Putamen (tissue), 1 donor: ENCODE measurements around the gene ZNF175.
"Not testable (repeated sequence)": the region's sequence is repeated elsewhere in the genome, so short reads cannot be mapped to it uniquely, and the experiment has no call there.

ENCODE experiments used
- DNase-seq: peaks from one replicate; pipeline ENCODE4 v3.0.0-alpha.2; 2016; ENCODE audit warnings: low spot score

Gene ZNF175

DNA sequence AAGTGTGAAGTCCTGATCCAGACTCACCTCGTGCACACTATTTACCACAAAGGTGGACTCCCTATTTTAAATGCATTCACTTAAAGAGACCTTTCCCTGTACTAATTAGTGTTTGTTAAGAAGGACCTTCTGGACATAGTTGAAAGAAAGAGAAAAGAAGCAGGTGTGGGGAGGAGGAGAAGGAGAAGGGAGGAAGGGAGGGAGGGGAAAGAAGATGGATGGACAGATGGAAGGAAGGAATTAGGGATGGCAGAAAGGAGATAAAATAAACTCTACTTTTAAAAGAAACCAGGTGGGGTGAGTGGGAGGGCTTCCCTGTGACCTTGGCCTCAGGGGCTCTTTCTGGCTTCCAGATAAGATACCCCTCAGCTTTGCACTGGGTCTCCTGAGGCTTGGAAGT lies 21.4 kb downstream of the ZNF175 start:
- no peak for DNase-seq

DNA sequence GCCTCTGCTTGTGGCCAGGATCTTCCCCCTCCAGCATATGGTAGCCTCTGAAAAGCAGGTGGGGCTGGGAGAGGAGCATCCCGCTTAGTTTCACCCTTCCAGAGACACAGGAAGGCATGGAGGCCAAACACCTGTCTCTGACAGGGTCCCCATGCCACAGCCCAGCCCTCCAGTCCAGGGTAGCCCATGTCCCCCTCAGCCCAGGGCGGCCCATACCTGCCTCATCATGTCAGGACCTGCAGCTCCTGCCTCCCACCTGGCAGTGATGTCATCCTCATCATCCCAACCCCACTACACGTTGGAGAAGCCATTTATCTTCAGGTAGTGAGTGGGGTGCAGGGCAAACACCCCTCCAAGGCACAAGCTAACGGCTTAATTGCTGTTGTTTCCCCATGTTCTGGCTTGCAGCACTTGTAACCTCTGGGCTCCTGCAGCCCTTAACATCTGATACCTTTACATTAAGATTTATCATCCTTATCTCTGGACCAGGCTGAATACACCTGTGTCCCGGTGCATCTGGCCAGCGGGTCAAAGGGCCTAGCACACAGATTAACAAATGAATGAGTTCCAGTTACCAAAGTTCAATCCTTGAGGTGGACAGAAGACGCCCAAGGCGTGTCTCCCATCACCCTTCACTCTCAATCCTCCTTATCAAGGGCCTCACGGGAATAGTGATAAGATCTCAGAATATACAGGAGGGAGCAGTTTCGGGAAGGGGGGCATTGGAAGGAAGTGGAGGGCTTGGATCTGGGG lies 22.2 kb downstream of the ZNF175 start:
- no peak for DNase-seq

DNA sequence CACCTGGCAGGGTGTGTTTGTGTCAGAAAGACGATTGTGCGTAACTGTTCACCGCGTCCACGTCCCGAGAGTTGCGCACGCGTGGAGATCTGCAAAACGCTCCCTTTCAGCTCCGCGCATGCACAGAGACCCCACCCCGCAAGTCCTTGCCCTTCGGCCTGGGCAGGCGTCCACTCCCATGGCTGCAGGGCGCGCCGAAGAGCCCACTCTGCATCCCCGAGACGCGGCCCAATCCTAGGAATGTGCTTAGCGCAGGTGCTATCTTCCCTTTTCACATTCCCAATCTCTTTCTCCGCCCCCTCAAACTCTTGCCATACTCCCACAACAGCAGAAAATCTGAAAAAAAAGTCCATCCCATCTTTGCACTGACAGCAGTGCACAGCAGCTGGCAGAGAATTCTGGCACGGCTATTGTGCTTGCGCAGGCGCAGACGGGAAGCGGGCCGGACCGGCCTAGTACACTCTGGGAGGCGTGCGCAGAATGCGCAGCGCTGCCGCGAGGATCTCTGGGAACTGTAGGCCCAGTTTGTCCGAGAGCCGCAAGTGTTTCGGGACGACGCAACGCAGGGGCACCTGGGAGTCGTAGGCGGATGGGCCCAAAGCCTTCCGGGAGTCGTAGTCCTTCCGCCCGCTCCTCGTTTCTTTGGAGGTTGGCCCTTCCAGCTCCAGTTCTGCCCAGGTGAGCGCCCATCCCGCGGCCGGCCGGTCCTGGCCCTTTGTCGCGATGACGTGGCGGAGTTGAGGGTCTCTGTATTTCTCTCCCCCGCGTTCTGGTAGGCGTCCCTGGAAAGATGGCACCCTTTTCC lies 23.1 kb downstream of the ZNF175 start:
- DNase-seq, result peak; percentile 98

DNA sequence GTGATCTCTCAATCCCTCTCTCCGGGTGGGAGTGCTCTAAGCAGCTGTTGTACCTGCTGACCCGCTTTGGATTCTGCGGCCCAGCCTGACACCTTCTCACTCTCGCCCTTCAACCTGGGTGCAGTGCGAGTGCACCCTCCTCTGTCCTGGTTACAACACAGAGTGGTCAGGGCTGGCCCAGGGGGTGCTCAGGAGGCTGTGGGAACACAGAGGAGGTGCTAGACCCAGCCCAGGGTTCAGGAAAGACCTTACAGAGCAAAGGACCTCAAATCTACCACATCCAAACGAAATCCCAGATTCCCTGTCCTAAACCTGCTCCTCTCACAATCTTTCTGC lies 23.7 kb downstream of the ZNF175 start:
- DNase-seq, result no peak

DNA sequence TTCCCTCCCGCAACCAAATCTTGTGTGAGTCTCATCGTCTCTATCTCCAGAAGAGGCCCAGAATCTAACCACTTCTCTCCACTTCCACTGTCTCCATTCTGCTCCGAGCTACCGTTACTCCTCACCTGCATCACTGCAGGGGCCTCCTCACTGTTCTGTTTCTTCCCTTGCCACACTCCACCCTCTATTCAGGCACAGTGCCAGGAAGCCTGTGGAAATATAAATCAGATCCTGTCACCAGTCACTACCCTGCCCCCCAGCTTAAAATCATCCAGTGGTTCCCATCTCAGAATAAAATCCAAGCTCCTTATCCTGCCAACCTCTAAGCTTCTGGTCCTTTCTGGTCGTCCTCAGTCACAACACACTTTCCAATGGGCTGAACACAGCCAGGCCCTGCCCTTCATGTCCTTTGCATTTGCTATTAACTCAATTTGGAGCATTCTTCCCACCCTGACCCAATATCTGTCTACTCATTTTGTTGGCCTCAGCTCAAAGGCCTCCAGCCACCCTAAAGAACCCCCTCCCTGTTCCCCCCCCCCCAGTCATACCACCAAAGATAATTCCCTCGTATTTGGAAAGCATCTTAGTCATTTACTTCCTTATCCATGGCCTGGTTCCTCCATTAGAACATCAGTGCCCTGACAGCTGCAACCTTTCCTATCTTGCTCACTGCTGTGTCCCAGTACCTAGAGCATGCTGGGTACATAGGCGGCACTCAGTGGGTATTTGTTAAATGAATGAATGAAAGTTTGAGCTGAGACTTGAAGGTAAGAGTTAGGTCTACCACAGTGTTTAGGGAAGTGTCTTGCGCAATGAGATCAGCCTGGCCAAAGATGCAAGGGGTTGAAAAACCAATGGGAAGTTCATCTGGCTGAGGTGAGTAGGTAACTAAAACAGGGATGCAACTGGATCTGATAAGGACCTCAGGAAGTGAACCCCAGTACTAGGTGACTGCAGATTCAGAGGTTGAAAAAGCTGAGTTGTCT lies 24.4 kb downstream of the ZNF175 start:
- DNase-seq, result no peak

DNA sequence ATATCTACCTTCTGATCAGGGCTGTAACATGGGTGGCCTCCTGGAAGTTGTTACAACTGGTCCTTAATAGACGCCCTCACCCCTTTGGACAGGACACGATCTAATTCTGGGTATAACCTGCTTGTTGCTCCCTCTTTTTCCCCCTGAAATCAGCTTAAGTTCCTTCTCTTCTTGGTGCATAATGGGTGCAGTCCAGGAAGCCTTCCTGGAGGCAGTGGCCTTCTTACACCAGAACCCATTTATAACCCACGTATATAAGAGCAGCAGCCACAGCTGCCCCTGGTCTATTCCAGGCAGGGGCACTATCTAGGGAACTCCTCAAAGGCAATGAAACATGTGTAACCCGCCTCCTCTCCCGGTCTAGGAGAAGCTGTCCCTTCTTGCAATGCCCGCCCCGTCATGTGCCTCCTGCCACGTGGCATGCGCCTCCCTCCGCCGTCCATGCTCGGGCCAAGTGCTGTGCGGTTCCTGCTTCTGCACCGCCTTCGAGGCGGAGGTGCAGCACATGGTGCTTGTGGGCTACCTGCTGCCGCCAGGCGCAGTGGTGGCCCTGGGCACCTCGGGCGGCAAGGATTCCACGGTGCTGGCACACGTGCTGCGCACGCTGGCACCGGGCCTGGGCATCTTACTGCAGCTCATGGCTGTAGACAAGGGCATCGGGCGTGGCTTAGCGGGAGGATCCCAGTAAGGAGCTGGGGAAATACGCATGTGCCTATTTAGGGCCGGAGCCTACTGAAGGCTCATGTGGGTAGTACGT lies 27.3 kb downstream of the ZNF175 start:
- no peak for DNase-seq

DNA sequence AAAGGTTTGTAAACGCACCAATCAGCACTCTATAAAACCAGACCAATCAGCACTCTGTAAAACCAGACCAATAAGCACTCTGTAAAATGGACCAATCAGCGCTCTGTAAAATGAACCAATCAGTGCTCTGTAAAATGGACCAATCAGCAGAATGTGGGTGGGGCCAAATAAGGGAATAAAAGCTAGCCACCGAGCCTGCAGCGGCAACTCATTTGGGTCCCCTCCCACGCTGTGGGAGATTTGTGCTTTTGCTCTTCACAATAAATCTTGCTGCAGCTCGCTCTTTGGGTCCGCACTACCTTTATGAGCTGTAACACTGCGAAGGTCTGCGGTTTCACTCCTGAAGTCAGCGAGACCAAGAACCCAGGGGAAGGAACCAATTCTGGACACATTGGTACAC lies 28.0 kb downstream of the ZNF175 start:
- DNase-seq, result no peak

DNA sequence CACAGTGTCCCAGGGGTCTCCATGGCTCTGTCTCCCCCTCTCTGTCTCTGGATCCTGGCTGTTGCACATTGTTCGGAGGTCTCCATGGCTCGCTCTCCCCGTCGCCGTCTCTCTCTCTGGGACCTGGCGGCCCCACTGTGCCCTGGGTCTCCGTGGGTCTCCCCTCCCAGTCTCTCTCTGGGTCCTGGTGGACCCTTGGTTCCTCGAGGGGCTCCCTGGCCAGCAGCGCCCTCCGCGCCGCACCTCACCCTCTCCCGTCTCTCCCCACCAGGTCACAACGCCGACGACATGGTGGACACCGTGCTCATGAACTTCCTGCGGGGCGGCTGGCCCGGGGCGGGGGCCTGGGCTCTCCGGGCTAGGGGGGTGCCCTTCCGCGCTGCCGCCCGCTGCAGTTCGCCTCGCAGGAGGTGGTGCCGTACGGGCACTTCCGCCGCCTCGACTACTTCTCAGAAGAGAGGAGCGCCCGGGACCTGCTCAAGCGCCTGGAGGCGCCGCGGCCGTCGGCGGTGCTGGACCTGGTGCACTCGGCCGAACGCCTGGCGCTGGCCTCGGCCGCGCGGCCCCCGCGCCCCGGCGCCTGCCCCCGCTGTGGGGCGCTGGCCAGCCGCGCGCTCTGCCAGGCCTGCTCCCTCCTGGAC lies 30.0 kb downstream of the ZNF175 start:
- DNase-seq, result no peak

DNA sequence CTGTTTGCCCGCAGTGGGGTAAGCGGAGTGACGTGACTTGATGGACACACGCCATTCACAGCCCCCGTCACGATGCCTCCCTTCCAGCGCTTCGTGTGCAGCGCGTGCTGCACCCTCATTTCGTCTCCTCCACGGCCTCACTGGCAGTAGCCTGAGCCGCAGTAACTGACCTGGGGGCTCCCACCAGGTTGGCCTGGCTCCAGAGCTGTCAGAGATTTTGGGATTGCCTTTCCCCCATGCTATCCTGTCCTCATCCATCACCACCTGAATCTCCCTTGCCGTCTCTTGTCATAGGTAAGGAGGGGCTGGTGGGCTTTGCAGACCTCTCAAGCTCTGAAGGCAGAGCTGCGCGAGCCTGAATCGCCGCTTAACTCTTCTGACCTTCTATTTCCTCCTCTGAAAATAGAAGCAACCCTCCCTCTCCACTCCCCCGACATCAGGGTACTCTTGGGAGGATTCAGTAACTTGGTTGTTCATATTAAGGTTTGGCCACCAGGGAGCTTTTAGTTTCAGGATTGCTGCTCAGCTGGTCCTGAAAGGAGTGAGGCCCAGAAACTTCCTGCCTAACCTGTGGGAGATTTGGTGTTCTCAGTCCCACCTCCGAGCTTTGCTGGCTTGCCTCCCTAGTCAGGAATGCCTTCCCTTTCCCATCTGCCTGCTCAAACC lies 31.2 kb downstream of the ZNF175 start:
- DNase-seq, result no peak

DNA sequence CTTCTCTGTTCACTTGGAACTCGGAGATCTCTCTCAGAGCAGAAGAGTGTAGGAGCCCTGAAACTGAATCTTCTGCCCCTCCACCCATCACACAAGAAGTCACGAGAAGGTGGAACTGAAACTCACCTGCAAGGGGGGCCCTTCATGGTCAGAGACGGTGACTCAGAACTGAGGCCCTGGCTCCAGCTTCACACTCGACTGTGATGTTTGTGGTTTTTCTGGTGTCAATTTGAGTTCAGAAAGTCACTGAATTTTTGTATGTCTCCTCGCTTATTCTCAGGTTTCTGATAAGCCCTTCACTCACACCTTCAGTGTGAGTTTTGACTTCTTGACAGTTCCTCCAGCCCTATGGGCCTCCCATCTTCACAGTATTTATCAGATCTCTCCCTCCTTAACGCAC lies 36.0 kb downstream of the ZNF175 start:
- no peak for DNase-seq

DNA sequence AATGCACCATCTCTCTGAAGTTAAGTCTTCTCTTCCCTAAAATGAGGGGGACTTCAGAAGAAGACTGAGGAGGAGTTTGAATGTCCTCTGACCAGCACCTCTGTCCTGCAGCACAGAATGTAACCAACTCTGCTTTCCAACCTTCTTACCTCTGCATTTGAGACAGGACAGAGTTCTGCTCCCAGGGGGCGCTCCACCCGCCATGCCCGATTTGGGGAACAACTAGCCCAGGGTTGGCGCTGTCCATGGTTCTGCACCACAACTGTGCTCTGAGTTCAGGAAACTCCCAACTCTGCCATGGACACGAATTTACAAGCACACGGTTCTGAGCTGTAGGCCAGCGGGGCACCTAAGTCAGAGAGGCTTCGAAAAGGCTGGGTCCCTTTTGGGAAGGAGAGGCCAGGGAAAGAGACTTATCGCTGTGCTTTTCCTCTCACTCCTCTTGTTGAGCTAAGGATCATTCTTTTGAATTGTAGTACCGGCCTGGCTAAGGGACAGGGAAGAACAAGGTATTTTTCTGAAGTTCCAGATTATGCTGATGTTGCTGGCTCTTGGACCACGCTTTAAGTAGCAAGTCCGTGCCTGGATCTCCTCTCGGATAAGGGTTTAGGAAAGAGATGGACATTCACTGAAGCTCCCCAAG lies 37.0 kb downstream of the ZNF175 start:
- no peak for DNase-seq

DNA sequence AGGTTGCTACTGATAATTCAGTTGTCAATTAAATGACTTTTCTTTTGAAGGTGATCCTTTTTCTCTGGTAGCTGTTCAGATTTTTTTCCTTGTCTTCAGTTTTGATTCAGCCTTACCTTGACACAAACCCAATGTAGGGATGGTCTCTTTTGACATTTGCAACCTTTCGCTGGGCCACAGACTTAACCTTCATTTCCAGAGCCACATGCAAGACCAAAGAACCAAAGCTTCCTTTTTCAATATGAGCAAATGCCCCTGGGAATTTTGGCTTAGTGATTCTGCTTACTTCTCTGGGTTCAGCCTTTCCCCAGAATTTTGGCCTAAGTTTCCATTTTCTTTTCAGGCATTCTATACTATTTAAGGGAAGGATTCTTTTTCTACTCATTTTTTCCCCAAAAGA lies 39.5 kb downstream of the ZNF175 start:
- DNase-seq, result no peak

DNA sequence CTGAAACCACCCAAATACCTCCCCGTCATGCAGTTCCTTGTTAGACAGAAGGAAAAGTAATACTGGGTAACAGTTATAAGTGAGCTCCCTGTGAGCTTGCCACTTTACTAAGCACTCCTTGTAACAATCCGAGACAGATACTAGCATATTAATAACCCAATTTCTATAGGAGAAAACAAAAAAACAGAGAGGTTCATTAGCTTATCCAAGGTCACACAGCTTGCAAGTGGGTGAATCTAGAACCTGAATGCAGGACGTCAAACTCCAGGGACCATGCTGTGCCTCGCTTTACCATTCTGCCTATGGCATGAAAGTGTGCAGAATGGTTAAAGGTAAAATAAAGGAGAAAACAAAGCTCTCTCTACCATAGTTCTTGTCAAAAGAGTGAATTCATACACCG lies 43.7 kb downstream of the ZNF175 start:
- DNase-seq, result no peak

DNA sequence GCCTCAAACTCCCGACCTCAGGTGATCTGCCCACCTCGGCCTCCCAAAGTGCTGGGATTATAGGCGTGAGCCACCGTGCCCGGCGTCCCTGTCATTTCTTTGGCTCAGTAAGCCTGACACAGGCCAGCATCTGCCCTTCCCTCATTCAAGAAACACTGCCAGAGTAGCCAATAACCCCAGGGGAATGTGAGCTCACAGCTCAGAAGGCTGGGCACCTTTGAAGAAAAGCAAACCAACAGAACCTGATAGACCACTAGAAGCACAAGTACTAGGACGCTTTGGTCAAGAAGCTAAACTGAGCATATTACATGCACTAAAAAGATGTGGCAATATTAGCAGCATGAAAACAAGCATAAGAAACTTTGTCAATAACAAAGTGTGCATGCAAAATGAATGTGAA lies 44.9 kb downstream of the ZNF175 start:
- DNase-seq, result no peak

DNA sequence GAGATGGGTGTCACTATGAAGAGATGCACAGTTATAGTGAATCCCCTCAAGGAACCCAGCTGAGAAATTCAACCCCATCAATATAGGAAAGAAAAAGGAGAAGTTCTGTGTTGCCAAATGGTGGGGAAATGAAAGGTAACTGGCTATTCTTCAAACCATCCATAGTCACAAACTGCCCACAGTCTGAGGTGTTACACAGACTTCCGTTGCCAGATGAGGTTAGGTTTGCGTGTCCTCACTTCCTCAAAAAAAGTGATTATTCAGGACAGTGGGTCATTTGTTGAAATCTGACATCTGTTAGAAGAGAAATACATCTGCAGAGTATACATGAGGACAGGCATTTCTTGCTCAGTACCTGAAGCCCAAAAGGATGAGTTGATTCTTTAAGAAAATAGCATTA lies 50.1 kb downstream of the ZNF175 start:
- DNase-seq, result no peak

DNA sequence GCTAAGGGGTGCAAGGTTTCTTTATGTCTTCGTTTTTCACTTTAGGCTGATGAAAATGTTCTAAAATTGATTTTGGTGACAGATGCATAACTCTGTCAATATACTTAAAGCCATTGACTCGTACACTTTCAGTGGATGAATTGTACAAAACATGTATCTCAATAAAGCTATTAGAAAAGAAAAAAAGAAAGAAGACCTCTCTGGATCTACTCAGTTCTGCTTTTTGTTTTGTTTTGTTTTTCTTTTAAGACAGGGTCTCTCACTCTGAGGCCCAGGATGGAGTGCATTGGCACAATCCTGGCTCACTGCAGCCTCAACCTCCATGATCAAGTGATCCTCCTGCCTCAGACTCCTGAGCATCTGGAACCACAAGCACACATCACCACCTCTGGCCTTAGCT lies 55.6 kb downstream of the ZNF175 start:
- no peak for DNase-seq

DNA sequence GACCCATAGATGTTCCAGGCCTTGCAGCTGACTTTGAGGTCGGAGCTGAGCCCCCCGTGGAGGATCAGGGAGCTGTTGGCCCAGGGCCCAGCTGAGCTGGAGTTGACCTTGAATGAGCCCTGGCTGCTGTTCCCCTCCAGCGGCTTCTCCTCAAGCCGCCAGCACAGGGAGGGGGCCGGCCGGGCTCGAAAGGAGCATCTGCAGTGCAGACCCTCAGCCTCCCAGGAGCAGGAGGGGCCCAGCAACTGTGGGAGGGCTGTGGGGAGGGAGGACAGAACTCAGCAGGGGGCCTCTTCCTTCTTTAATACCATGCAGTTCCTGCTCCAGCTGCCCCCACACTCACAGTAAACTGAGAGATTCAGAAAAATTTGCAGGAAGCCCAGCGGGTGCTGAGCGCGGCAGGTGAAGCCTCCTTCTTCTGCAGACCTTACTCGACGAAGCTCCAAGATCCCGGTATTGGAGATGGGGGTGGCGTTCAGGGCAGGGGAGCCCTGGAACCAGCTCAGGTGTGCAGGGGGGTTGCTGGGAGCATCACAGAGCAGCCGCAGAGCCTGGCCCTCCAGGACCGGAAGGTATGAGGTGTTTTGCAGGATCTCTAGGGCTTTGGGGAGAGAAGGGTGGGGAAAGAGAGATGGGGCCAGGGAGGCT lies 56.5 kb downstream of the ZNF175 start:
- no peak for DNase-seq

DNA sequence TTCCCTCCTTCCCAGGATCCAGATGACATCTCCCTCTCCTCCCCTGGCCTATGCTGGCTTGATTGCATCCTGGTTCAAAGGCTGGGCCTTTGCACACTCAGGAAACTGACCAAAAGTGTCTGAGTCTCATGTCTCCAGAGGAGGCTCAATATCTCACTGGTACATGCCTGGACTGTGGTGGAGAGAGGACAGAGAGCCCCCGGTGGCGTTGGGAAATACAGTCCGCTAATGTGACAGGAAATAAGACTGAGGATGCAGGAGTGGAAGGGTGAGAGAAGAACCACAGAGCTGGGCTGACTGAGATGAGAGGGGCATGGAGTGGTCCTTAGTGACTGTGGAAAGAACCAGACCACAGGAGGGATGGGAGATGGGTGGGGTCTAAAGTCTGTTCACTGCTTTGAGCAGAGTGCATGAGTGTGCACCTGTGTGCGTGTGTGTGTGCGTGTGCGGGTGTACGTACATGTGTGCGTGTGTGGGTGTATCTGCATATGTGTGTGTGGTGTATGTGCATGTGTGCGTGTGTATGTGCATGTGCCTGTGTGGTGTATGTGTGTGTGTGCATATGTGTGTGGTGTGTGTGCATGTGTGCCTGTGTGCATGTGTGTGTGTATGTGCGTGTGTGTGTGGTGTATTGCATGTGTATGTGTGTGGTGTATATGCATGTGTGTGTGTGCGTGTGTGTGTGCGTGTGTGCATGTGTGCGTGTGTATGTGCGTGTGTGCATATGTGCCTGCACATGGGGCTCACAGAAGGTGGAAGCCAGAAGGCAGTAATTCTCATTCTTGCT lies 57.3 kb downstream of the ZNF175 start:
- DNase-seq, result no peak

DNA sequence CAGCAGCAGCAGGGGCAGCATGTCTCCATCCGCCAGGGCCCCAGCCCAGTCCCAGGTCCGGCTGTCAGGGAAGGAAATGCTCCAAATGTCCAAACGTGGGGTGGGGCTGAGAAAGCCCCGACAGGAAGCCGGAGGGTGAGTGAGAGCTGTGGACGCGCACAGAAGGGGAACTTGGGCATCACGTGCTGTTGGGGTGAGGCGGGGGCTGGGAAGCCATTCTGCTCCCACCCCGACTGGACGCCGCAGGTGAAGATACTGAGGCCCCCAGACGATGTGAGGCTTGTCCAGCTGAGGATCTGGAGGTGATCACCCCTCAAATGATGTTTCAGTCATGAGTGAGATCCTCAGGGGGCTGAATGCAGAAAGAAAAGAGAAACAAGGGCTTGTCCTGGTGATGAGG lies 59.2 kb downstream of the ZNF175 start, which contains the start of gene SIGLEC5:
SIGLEC5 (minus strand) TSS at position 87 of the 400 bp plus-strand sequence; CDS start at position 21, 66 bp downstream.
- not testable (repeated sequence) for DNase-seq
